SK-N-SH (cell line): ENCODE data around the gene SIDT1.

Source experiments
- GATA2 ChIP-seq: sonication (generic); formaldehyde crosslinking; IDR thresholded peaks from 2 replicates; pipeline ENCODE4 v1.5.0; 2020; ENCODE audit warnings: mild to moderate bottlenecking, missing genetic modification reagents
- POLR2AphosphoS5 ChIP-seq: IDR thresholded peaks from 2 replicates; pipeline ENCODE4 v1.6.1; 2012; ENCODE audit warnings: low read depth, low read length
- RAD21 ChIP-seq: IDR thresholded peaks from 2 replicates; pipeline ENCODE4 v1.6.1; 2012; ENCODE audit warnings: mild to moderate bottlenecking, low read length
- REST ChIP-seq: IDR thresholded peaks from 2 replicates; pipeline ENCODE4 v1.6.1; 2012; ENCODE audit warnings: mild to moderate bottlenecking, low read depth, low read length, moderate library complexity
- TF ChIP-seq, protein P1 (sequence below): IDR thresholded peaks from 2 replicates; pipeline ENCODE4 v1.4.0; 2012; ENCODE audit warnings: low read depth
- TF ChIP-seq, protein P2 (sequence below): fragments of 200-600 bp; sonication (generic); IDR thresholded peaks from 2 replicates; pipeline ENCODE4 v1.6.1; 2017; ENCODE audit warnings: antibody characterized with exemption, mild to moderate bottlenecking, moderate library complexity

DNA sequence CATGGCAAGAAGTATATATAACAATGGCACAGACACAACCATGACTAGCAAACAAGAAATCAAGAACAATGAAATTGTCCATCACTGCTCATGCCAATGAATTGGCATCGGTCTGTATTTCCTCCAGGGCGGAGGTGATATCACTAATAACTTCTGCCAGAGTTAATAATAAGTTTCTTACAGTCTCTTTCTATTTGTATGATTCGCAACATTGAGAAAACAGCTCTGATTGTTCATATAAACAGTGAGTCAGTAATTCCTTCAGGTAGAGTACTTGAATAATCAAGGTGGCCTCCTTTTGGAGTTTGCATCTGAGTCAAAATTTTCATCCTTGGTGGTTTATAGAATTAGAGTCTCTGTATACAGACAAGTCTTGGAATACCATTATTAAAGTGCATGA is 9.1 kb upstream of the SIDT1 start:
- TF ChIP-seq, protein P1, sequence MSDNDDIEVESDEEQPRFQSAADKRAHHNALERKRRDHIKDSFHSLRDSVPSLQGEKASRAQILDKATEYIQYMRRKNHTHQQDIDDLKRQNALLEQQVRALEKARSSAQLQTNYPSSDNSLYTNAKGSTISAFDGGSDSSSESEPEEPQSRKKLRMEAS, result no peak
- TF ChIP-seq, protein P2, sequence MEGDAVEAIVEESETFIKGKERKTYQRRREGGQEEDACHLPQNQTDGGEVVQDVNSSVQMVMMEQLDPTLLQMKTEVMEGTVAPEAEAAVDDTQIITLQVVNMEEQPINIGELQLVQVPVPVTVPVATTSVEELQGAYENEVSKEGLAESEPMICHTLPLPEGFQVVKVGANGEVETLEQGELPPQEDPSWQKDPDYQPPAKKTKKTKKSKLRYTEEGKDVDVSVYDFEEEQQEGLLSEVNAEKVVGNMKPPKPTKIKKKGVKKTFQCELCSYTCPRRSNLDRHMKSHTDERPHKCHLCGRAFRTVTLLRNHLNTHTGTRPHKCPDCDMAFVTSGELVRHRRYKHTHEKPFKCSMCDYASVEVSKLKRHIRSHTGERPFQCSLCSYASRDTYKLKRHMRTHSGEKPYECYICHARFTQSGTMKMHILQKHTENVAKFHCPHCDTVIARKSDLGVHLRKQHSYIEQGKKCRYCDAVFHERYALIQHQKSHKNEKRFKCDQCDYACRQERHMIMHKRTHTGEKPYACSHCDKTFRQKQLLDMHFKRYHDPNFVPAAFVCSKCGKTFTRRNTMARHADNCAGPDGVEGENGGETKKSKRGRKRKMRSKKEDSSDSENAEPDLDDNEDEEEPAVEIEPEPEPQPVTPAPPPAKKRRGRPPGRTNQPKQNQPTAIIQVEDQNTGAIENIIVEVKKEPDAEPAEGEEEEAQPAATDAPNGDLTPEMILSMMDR, result no peak
- no peak for TF ChIP-seq REST
- no peak for TF ChIP-seq POLR2AphosphoS5
- TF ChIP-seq RAD21, result no peak
- TF ChIP-seq GATA2 (CRISPR knock-in tag), result no peak
